Liver (tissue), 9 donors: ENCODE results near the gene ZNF557. TPM values are rescaled to one million over a fixed set of nuclear protein-coding genes. Genes with fewer than 3 reads are reported as not detected.

Experiments
- DNase-seq: peaks from one replicate; pipeline ENCODE4 v3.0.0-alpha.2; 2017; ENCODE audit warnings: low spot score
- H3K27ac ChIP-seq, 2 donors: one replicate each; pipeline ENCODE4 v1.7.0; 2013; ENCODE audit warnings: inconsistent platforms in 2 of 2, low read length in 2 of 2, control low read depth in 1 of 2, low read depth in 1 of 2, mild to moderate bottlenecking in 1 of 2
- H3K27me3 ChIP-seq, 4 donors: one replicate each; pipeline versions ENCODE4 v1.6.1 to v1.7.0; 2013; ENCODE audit warnings: low read length in 3 of 4, inconsistent platforms in 1 of 4, mild to moderate bottlenecking in 1 of 4, moderate library complexity in 1 of 4; ENCODE audit not compliant: control insufficient read depth in 4 of 4, insufficient read depth in 4 of 4
- H3K36me3 ChIP-seq, 4 donors: one replicate each; pipeline versions ENCODE4 v1.6.1 to v1.7.0; 2013; ENCODE audit warnings: low read length in 3 of 4, mild to moderate bottlenecking in 3 of 4, low read depth in 1 of 4, moderate library complexity in 1 of 4; ENCODE audit not compliant: control insufficient read depth in 4 of 4, insufficient read depth in 3 of 4
- H3K4me1 ChIP-seq, 4 donors: one replicate each; pipeline versions ENCODE4 v1.6.1 to v1.7.0; 2013; ENCODE audit warnings: low read length in 3 of 4, mild to moderate bottlenecking in 3 of 4, moderate library complexity in 1 of 4; ENCODE audit not compliant: control insufficient read depth in 4 of 4, insufficient read depth in 4 of 4
- H3K4me3 ChIP-seq, 3 donors: one replicate each; pipeline versions ENCODE4 v1.6.1 to v1.7.0; 2013; ENCODE audit warnings: low read length in 3 of 3, control low read depth in 1 of 3, low read depth in 1 of 3, mild to moderate bottlenecking in 1 of 3
- H3K9ac ChIP-seq, 2 donors: one replicate each; pipeline ENCODE4 v1.7.0; 2013; ENCODE audit warnings: low read length in 2 of 2, mild to moderate bottlenecking in 2 of 2, moderate library complexity in 2 of 2, control low read depth in 1 of 2, low read depth in 1 of 2
- H3K9me3 ChIP-seq, 4 donors: one replicate each; pipeline versions ENCODE4 v1.6.1 to v1.7.0; 2013; ENCODE audit warnings: low read length in 3 of 4; ENCODE audit not compliant: control insufficient read depth in 4 of 4
- CTCF ChIP-seq: fragments of 150-350 bp; IDR thresholded peaks from 2 replicates; pipeline ENCODE4 v1.5.1; 2017; ENCODE audit warnings: improper control_type of control experiment, low read depth, low read length; ENCODE audit not compliant: missing input control
- EGR1 ChIP-seq, 2 donors: IDR thresholded peaks; 2 replicates each; pipeline ENCODE4 v1.6.1; 2016 to 2018; ENCODE audit warnings: antibody characterized with exemption in 2 of 2, low read depth in 2 of 2
- FOXA1 ChIP-seq: IDR thresholded peaks from 2 replicates; pipeline ENCODE4 v1.6.1; 2016; ENCODE audit warnings: antibody characterized with exemption
- FOXA2 ChIP-seq: IDR thresholded peaks from 2 replicates; pipeline ENCODE4 v1.6.1; 2016; ENCODE audit warnings: antibody characterized with exemption
- GABPA ChIP-seq, 2 donors: IDR thresholded peaks in 1 of 2; conservative IDR thresholded peaks in 1 of 2; 2 replicates each; pipeline ENCODE4 v1.6.1; 2016; ENCODE audit warnings: antibody characterized with exemption in 2 of 2, mild to moderate bottlenecking in 1 of 2, moderate library complexity in 1 of 2
- HNF4A ChIP-seq, 2 donors: conservative IDR thresholded peaks; 2 replicates each; pipeline ENCODE4 v1.6.1; 2016; ENCODE audit warnings: antibody characterized with exemption in 2 of 2, mild to moderate bottlenecking in 2 of 2
- HNF4G ChIP-seq: IDR thresholded peaks from 2 replicates; pipeline ENCODE4 v1.6.1; 2016; ENCODE audit warnings: antibody characterized with exemption
- JUND ChIP-seq, 2 donors: IDR thresholded peaks; 2 replicates each; pipeline ENCODE4 v1.6.1; 2016; ENCODE audit warnings: antibody characterized with exemption in 2 of 2
- MAX ChIP-seq: IDR thresholded peaks from 2 replicates; pipeline ENCODE4 v1.6.1; 2016; ENCODE audit warnings: antibody characterized with exemption
- NR2F2 ChIP-seq: IDR thresholded peaks from 2 replicates; pipeline ENCODE4 v1.6.1; 2016; ENCODE audit warnings: antibody characterized with exemption
- RAD21 ChIP-seq, 2 donors: IDR thresholded peaks; 2 replicates each; pipeline ENCODE4 v1.6.1; 2016; ENCODE audit warnings: antibody characterized with exemption in 2 of 2, mild to moderate bottlenecking in 2 of 2
- RXRA ChIP-seq, 2 donors: IDR thresholded peaks; 2 replicates each; pipeline ENCODE4 v1.6.1; 2017 to 2018; ENCODE audit warnings: antibody characterized with exemption in 2 of 2, mild to moderate bottlenecking in 1 of 2
- SP1 ChIP-seq: IDR thresholded peaks from 2 replicates; pipeline ENCODE4 v1.6.1; 2018; ENCODE audit warnings: antibody characterized with exemption, mild to moderate bottlenecking
- TAF1 ChIP-seq: conservative IDR thresholded peaks from 2 replicates; pipeline ENCODE4 v1.6.1; 2016; ENCODE audit warnings: antibody characterized with exemption, mild to moderate bottlenecking
- YY1 ChIP-seq: IDR thresholded peaks from 2 replicates; pipeline ENCODE4 v1.6.1; 2016; ENCODE audit warnings: antibody characterized with exemption, mild to moderate bottlenecking
- ZBTB33 ChIP-seq: IDR thresholded peaks from 2 replicates; pipeline ENCODE4 v1.6.1; 2016; ENCODE audit warnings: antibody characterized with exemption
- WGBS: extraction: QIAGEN DNeasy Blood & Tissue Kit; methylation state at CpG from one replicate; pipeline ENCODE4 v1.1.7; 2013; 5-methylcytosine and 5-hydroxymethylcytosine counted together
- polyA plus RNA-seq, 2 donors: library from polyadenylated mRNA; stranded (reverse) in 1 of 2; unstranded in 1 of 2; fragments of 200-250 nt in 1 of 2; fragments of >200 nt in 1 of 2; fragmentation: Nextera tagmentation in 1 of 2; extraction: Ambion mirVana in 1 of 2; gene quantifications; one replicate each; pipeline versions ENCODE4 v1.2.1 to v1.2.3, GENCODE V29; 2013 to 2015
- total RNA-seq, 2 donors: library from RNA; depleted of rRNA; stranded (reverse); fragments of >200 nt; gene quantifications; one replicate each; pipeline ENCODE4 v1.2.3, GENCODE V29; 2014
- TF ChIP-seq, protein P1 (sequence below): IDR thresholded peaks from 2 replicates; pipeline ENCODE4 v1.6.1; 2016; ENCODE audit warnings: antibody characterized with exemption
- TF ChIP-seq, protein P2 (sequence below): IDR thresholded peaks from 2 replicates; pipeline ENCODE4 v1.6.1; 2016; ENCODE audit warnings: antibody characterized with exemption, mild to moderate bottlenecking
- donor health status: healthy.
- donor health status: healthy.
- donor health status: healthy.
- donor health status: healthy.
- donor health status: healthy.

ZNF557 gene
- total and polyA plus RNA-seq, 4 donors, result 1.4 to 6.0 (median 3.8) TPM

- DNase-seq, result no peak
- TF ChIP-seq FOXA1, result no peak
- no peak for TF ChIP-seq SP1
- no peak for TF ChIP-seq GABPA (IDR thresholded peaks at IDR 0.05 in 1 of 2, conservative IDR thresholded peaks at IDR 0.05 in 1 of 2)
- TF ChIP-seq JUND (IDR thresholded peaks at IDR 0.05), result no peak
- TF ChIP-seq NR2F2, result no peak
- TF ChIP-seq YY1, result no peak
- TF ChIP-seq EGR1 (IDR thresholded peaks at IDR 0.05; ENCODE audit: low read depth in 2 of 2), result no peak
- TF ChIP-seq FOXA2, result no peak
- TF ChIP-seq MAX, result no peak
- no peak for TF ChIP-seq HNF4G
- no peak for TF ChIP-seq RAD21 (IDR thresholded peaks at IDR 0.05)
- TF ChIP-seq, protein P1, sequence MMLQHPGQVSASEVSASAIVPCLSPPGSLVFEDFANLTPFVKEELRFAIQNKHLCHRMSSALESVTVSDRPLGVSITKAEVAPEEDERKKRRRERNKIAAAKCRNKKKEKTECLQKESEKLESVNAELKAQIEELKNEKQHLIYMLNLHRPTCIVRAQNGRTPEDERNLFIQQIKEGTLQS, result no peak
- TF ChIP-seq TAF1, result no peak
- TF ChIP-seq ZBTB33, result no peak
- TF ChIP-seq, protein P2, sequence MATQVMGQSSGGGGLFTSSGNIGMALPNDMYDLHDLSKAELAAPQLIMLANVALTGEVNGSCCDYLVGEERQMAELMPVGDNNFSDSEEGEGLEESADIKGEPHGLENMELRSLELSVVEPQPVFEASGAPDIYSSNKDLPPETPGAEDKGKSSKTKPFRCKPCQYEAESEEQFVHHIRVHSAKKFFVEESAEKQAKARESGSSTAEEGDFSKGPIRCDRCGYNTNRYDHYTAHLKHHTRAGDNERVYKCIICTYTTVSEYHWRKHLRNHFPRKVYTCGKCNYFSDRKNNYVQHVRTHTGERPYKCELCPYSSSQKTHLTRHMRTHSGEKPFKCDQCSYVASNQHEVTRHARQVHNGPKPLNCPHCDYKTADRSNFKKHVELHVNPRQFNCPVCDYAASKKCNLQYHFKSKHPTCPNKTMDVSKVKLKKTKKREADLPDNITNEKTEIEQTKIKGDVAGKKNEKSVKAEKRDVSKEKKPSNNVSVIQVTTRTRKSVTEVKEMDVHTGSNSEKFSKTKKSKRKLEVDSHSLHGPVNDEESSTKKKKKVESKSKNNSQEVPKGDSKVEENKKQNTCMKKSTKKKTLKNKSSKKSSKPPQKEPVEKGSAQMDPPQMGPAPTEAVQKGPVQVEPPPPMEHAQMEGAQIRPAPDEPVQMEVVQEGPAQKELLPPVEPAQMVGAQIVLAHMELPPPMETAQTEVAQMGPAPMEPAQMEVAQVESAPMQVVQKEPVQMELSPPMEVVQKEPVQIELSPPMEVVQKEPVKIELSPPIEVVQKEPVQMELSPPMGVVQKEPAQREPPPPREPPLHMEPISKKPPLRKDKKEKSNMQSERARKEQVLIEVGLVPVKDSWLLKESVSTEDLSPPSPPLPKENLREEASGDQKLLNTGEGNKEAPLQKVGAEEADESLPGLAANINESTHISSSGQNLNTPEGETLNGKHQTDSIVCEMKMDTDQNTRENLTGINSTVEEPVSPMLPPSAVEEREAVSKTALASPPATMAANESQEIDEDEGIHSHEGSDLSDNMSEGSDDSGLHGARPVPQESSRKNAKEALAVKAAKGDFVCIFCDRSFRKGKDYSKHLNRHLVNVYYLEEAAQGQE, result no peak
- no peak for TF ChIP-seq CTCF
- no peak for TF ChIP-seq HNF4A (conservative IDR thresholded peaks at IDR 0.05)
- TF ChIP-seq RXRA (IDR thresholded peaks at IDR 0.05), result no peak
- H3K4me1 ChIP-seq, result no peaks in the 10 kb centered on the region
- H3K9ac ChIP-seq, result no peak overlapping the region
- peak overlapping the region in 2 of 3 donors; percentile 36 to 72 for H3K4me3 ChIP-seq
- H3K27ac ChIP-seq, result no peak overlapping the region
- peaks cover 55 to 86% (median 78%) of the 10 kb centered on the region in 4 donors for H3K36me3 ChIP-seq
- no peaks in the 10 kb centered on the region for H3K27me3 ChIP-seq
- H3K9me3 ChIP-seq, result peaks cover 20 to 72% (median 41%) of the 10 kb centered on the region in 4 donors
- 97% methylated on average over 6 of the region's 6 CpGs for WGBS
Measured at GRCh38 chr19:7076151-7076550, 6.6 kb downstream of the ZNF557 start.
